ENCODE measurements around the gene VPS26B.
"Not testable (repeated sequence)": the region's sequence is repeated elsewhere in the genome, so short reads cannot be mapped to it uniquely, and the experiment has no call there.

Gene VPS26B

GRCh38 chr11:134223836-134224709 is at the start of gene VPS26B, which contains the start of gene NCAPD3:
Gene VPS26B (plus strand): TSS chr11:134224671. CDS start chr11:134225123, 452 bp downstream.
Gene NCAPD3 (minus strand): TSS chr11:134223967. CDS start chr11:134223926, 41 bp downstream.
- peaks cover 20% of the 10 kb centered on the region for H3K27me3 ChIP-seq (ENCODE audit: insufficient read depth, insufficient read length)
- H3K9ac ChIP-seq (ENCODE audit: insufficient read length, low read depth), result peak within 1 kb of the TSS; percentile 92
- no peaks in the 10 kb centered on the region for H3K4me1 ChIP-seq (ENCODE audit: insufficient read depth, insufficient read length)
- peak; percentile 93 for DNase-seq (ENCODE audit: low read depth, low spot score)
- no peaks in the 10 kb centered on the region for H3K9me3 ChIP-seq (ENCODE audit: insufficient read depth, low read length)
- no peak for TF ChIP-seq SUZ12 (IDR thresholded peaks at IDR 0.05; ENCODE audit: extremely low read depth, insufficient read depth, insufficient read length)
- TF ChIP-seq YY1 (IDR thresholded peaks at IDR 0.05; ENCODE audit: insufficient read depth, insufficient read length), result peak; percentile 25
- H3K4me3 ChIP-seq (ENCODE audit: insufficient read length, low read depth), result peak within 1 kb of the TSS; percentile 87
- H3K36me3 ChIP-seq (ENCODE audit: insufficient read depth, insufficient read length, low read length), result peaks cover 29% of the 10 kb centered on the region

- no peaks in the 10 kb centered on the region for H3K4me1 ChIP-seq (ENCODE audit: insufficient read depth, insufficient read length)
- peaks cover 37% of the 10 kb centered on the region for H3K9me3 ChIP-seq (ENCODE audit: insufficient read depth, low read length)
- no peak overlapping the region for H3K4me3 ChIP-seq (ENCODE audit: insufficient read length, low read depth)
- no peak for TF ChIP-seq ZNF274 (IDR thresholded peaks at IDR 0.05; ENCODE audit: low read depth, low read length)
- TF ChIP-seq SUZ12 (IDR thresholded peaks at IDR 0.05; ENCODE audit: extremely low read depth, insufficient read depth, insufficient read length), result no peak
- TF ChIP-seq YY1 (IDR thresholded peaks at IDR 0.05; ENCODE audit: insufficient read depth, insufficient read length), result no peak
- DNase-seq (ENCODE audit: low read depth, low spot score), result no peak
- no peaks in the 10 kb centered on the region for H3K27me3 ChIP-seq (ENCODE audit: insufficient read depth, insufficient read length)
- H3K36me3 ChIP-seq (ENCODE audit: insufficient read depth, insufficient read length, low read length), result peaks cover 78% of the 10 kb centered on the region
- H3K9ac ChIP-seq (ENCODE audit: insufficient read length, low read depth), result no peak overlapping the region
These were observed 48.2 kb upstream of the VPS26B start for GRCh38 chr11:134176284-134176683.

- no peaks in the 10 kb centered on the region for H3K27me3 ChIP-seq (ENCODE audit: insufficient read depth, insufficient read length)
- DNase-seq (ENCODE audit: low read depth, low spot score), result no peak
- no peak overlapping the region for H3K9ac ChIP-seq (ENCODE audit: insufficient read length, low read depth)
- H3K36me3 ChIP-seq (ENCODE audit: insufficient read depth, insufficient read length, low read length), result peaks cover 74% of the 10 kb centered on the region
- no peak overlapping the region for H3K4me3 ChIP-seq (ENCODE audit: insufficient read length, low read depth)
- H3K9me3 ChIP-seq (ENCODE audit: insufficient read depth, low read length), result peaks cover 18% of the 10 kb centered on the region; the same call in 1 of the 2 replicates
- H3K4me1 ChIP-seq (ENCODE audit: insufficient read depth, insufficient read length), result no peaks in the 10 kb centered on the region
- TF ChIP-seq ZNF274 (IDR thresholded peaks at IDR 0.05; ENCODE audit: low read depth, low read length) (no peak), YY1 (IDR thresholded peaks at IDR 0.05; ENCODE audit: insufficient read depth, insufficient read length) (no peak), SUZ12 (IDR thresholded peaks at IDR 0.05; ENCODE audit: extremely low read depth, insufficient read depth, insufficient read length) (no peak)
These were observed 46.3 kb upstream of the VPS26B start for GRCh38 chr11:134178032-134178674.

- peaks cover 68% of the 10 kb centered on the region for H3K36me3 ChIP-seq (ENCODE audit: insufficient read depth, insufficient read length, low read length)
- H3K27me3 ChIP-seq (ENCODE audit: insufficient read depth, insufficient read length), result no peaks in the 10 kb centered on the region
- H3K4me3 ChIP-seq (ENCODE audit: insufficient read length, low read depth), result no peak overlapping the region
- no peaks in the 10 kb centered on the region for H3K9me3 ChIP-seq (ENCODE audit: insufficient read depth, low read length)
- no peaks in the 10 kb centered on the region for H3K4me1 ChIP-seq (ENCODE audit: insufficient read depth, insufficient read length)
- no peak for TF ChIP-seq YY1 (IDR thresholded peaks at IDR 0.05; ENCODE audit: insufficient read depth, insufficient read length)
- H3K9ac ChIP-seq (ENCODE audit: insufficient read length, low read depth), result no peak overlapping the region
- DNase-seq (ENCODE audit: low read depth, low spot score), result no peak
These were observed 42.8 kb upstream of the VPS26B start for GRCh38 chr11:134181707-134182106.

GRCh38 chr11:134188092-134188491 is 36.4 kb upstream of the VPS26B start:
- Histone ChIP-seq H3K36me3 (ENCODE audit: insufficient read depth, insufficient read length, low read length) (peaks cover 83% of the 10 kb centered on the region), H3K9me3 (ENCODE audit: insufficient read depth, low read length) (peaks cover 23% of the 10 kb centered on the region)
- H3K4me3 ChIP-seq (ENCODE audit: insufficient read length, low read depth); H3K27me3 ChIP-seq (ENCODE audit: insufficient read depth, insufficient read length); DNase-seq (ENCODE audit: low read depth, low spot score); H3K4me1 ChIP-seq (ENCODE audit: insufficient read depth, insufficient read length); H3K9ac ChIP-seq (ENCODE audit: insufficient read length, low read depth): not testable (repeated sequence)

- no peaks in the 10 kb centered on the region for H3K4me1 ChIP-seq (ENCODE audit: insufficient read depth, insufficient read length)
- H3K36me3 ChIP-seq (ENCODE audit: insufficient read depth, insufficient read length, low read length), result peaks cover 64% of the 10 kb centered on the region
- TF ChIP-seq SUZ12 (IDR thresholded peaks at IDR 0.05; ENCODE audit: extremely low read depth, insufficient read depth, insufficient read length) (no peak), YY1 (IDR thresholded peaks at IDR 0.05; ENCODE audit: insufficient read depth, insufficient read length) (no peak), ZNF274 (IDR thresholded peaks at IDR 0.05; ENCODE audit: low read depth, low read length) (no peak)
- no peaks in the 10 kb centered on the region for H3K9me3 ChIP-seq (ENCODE audit: insufficient read depth, low read length)
- DNase-seq (ENCODE audit: low read depth, low spot score), result no peak
- no peak overlapping the region for H3K9ac ChIP-seq (ENCODE audit: insufficient read length, low read depth)
- no peak overlapping the region for H3K4me3 ChIP-seq (ENCODE audit: insufficient read length, low read depth)
- no peaks in the 10 kb centered on the region for H3K27me3 ChIP-seq (ENCODE audit: insufficient read depth, insufficient read length)
These were observed 27.7 kb upstream of the VPS26B start for GRCh38 chr11:134196756-134197155.

GRCh38 chr11:134199531-134199930 is 24.9 kb upstream of the VPS26B start:
- DNase-seq (ENCODE audit: low read depth, low spot score), result no peak
- Histone ChIP-seq H3K4me1 (ENCODE audit: insufficient read depth, insufficient read length) (no peaks in the 10 kb centered on the region), H3K27me3 (ENCODE audit: insufficient read depth, insufficient read length) (no peaks in the 10 kb centered on the region), H3K9ac (ENCODE audit: insufficient read length, low read depth) (no peak overlapping the region), H3K4me3 (ENCODE audit: insufficient read length, low read depth) (no peak overlapping the region), H3K9me3 (ENCODE audit: insufficient read depth, low read length) (no peaks in the 10 kb centered on the region), H3K36me3 (ENCODE audit: insufficient read depth, insufficient read length, low read length) (peaks cover 64% of the 10 kb centered on the region)
- TF ChIP-seq SUZ12 (IDR thresholded peaks at IDR 0.05; ENCODE audit: extremely low read depth, insufficient read depth, insufficient read length) (no peak), ZNF274 (IDR thresholded peaks at IDR 0.05; ENCODE audit: low read depth, low read length) (no peak), YY1 (IDR thresholded peaks at IDR 0.05; ENCODE audit: insufficient read depth, insufficient read length) (no peak)

All from NT2/D1 (cell line).